ENCODE results near the gene DIP2A. TPM values are rescaled to one million over a fixed set of nuclear protein-coding genes. Genes with fewer than 3 reads are reported as not detected.

The DIP2A gene
- total and polyA plus RNA-seq, 2 experiments from 2014 or later, result 18.5 to 36.3 TPM

DNA sequence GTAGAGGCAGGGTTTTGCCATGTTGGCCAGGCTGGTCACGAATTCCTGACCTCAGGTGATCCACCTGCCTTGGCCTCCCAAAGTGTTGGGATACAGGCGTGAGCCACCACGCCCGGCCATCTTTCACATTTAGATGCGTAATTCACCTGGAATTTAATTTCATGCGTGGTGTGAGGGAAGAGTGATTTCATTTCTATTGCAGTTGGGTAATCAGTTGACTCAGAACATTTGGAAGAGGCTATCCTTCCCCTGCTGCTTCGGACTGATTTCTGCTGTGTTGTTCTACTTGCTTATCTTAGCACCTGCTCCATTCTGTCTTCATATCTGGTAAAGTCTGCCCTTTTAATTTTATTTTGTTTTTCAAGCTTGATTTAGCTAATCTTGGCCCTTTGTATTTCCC lies 19.1 kb downstream of the DIP2A start:
- no peak overlapping the region for H3K4me3 Mint-ChIP-seq
- Histone ChIP-seq H3K4me3 (no peak overlapping the region), H3K79me2 (replicated peaks; ENCODE audit: insufficient read depth) (peaks cover 15% of the 10 kb centered on the region), H3K36me3 (ENCODE audit: insufficient read depth) (no peaks in the 10 kb centered on the region), H3K27me3 (ENCODE audit: insufficient read depth) (no peaks in the 10 kb centered on the region), H3K27ac (ENCODE audit: low read depth) (no peak overlapping the region), H3K9me2 (ENCODE audit: insufficient read depth) (no peaks in the 10 kb centered on the region), H3F3A (replicated peaks; ENCODE audit: low read depth) (no peaks in the 10 kb centered on the region), H3K4me2 (no peak overlapping the region), H4K20me1 (replicated peaks; ENCODE audit: insufficient read depth) (peaks cover 3% of the 10 kb centered on the region; the same call in 1 of the 2 replicates), H3K4me1 (ENCODE audit: insufficient read depth) (no peaks in the 10 kb centered on the region), H2AFZ (no peak overlapping the region)
- H3K27ac Mint-ChIP-seq, result no peak overlapping the region
- TF ChIP-seq EZH2 (IDR thresholded peaks at IDR 0.05; ENCODE audit: low read depth, unreplicated experiment) (no peak), ZNF331 (CRISPR knock-in tag; IDR thresholded peaks at IDR 0.05; ENCODE audit: low read depth) (no peak), JUNB (IDR thresholded peaks at IDR 0.05; ENCODE audit: unreplicated experiment) (no peak), ZNF114 (CRISPR knock-in tag; IDR thresholded peaks at IDR 0.05) (no peak), CREB1 (CRISPR knock-in tag; IDR thresholded peaks at IDR 0.05; ENCODE audit: low read depth) (no peak), CTCF (conservative IDR thresholded peaks at IDR 0.05; ENCODE audit: low read depth in 2 of 2) (no peak), NANOG (IDR thresholded peaks at IDR 0.05; ENCODE audit: borderline replicate concordance) (no peak), POLR2AphosphoS5 (IDR thresholded peaks at IDR 0.05; ENCODE audit: low read depth) (no peak), STAT1 (IDR thresholded peaks at IDR 0.05; ENCODE audit: unreplicated experiment) (no peak), EZH2phosphoT487 (IDR thresholded peaks at IDR 0.05; ENCODE audit: unreplicated experiment) (no peak)
- TF ChIP-seq, protein P1, sequence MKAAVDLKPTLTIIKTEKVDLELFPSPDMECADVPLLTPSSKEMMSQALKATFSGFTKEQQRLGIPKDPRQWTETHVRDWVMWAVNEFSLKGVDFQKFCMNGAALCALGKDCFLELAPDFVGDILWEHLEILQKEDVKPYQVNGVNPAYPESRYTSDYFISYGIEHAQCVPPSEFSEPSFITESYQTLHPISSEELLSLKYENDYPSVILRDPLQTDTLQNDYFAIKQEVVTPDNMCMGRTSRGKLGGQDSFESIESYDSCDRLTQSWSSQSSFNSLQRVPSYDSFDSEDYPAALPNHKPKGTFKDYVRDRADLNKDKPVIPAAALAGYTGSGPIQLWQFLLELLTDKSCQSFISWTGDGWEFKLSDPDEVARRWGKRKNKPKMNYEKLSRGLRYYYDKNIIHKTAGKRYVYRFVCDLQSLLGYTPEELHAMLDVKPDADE (IDR thresholded peaks at IDR 0.05), result no peak
- TF ChIP-seq, protein P2, sequence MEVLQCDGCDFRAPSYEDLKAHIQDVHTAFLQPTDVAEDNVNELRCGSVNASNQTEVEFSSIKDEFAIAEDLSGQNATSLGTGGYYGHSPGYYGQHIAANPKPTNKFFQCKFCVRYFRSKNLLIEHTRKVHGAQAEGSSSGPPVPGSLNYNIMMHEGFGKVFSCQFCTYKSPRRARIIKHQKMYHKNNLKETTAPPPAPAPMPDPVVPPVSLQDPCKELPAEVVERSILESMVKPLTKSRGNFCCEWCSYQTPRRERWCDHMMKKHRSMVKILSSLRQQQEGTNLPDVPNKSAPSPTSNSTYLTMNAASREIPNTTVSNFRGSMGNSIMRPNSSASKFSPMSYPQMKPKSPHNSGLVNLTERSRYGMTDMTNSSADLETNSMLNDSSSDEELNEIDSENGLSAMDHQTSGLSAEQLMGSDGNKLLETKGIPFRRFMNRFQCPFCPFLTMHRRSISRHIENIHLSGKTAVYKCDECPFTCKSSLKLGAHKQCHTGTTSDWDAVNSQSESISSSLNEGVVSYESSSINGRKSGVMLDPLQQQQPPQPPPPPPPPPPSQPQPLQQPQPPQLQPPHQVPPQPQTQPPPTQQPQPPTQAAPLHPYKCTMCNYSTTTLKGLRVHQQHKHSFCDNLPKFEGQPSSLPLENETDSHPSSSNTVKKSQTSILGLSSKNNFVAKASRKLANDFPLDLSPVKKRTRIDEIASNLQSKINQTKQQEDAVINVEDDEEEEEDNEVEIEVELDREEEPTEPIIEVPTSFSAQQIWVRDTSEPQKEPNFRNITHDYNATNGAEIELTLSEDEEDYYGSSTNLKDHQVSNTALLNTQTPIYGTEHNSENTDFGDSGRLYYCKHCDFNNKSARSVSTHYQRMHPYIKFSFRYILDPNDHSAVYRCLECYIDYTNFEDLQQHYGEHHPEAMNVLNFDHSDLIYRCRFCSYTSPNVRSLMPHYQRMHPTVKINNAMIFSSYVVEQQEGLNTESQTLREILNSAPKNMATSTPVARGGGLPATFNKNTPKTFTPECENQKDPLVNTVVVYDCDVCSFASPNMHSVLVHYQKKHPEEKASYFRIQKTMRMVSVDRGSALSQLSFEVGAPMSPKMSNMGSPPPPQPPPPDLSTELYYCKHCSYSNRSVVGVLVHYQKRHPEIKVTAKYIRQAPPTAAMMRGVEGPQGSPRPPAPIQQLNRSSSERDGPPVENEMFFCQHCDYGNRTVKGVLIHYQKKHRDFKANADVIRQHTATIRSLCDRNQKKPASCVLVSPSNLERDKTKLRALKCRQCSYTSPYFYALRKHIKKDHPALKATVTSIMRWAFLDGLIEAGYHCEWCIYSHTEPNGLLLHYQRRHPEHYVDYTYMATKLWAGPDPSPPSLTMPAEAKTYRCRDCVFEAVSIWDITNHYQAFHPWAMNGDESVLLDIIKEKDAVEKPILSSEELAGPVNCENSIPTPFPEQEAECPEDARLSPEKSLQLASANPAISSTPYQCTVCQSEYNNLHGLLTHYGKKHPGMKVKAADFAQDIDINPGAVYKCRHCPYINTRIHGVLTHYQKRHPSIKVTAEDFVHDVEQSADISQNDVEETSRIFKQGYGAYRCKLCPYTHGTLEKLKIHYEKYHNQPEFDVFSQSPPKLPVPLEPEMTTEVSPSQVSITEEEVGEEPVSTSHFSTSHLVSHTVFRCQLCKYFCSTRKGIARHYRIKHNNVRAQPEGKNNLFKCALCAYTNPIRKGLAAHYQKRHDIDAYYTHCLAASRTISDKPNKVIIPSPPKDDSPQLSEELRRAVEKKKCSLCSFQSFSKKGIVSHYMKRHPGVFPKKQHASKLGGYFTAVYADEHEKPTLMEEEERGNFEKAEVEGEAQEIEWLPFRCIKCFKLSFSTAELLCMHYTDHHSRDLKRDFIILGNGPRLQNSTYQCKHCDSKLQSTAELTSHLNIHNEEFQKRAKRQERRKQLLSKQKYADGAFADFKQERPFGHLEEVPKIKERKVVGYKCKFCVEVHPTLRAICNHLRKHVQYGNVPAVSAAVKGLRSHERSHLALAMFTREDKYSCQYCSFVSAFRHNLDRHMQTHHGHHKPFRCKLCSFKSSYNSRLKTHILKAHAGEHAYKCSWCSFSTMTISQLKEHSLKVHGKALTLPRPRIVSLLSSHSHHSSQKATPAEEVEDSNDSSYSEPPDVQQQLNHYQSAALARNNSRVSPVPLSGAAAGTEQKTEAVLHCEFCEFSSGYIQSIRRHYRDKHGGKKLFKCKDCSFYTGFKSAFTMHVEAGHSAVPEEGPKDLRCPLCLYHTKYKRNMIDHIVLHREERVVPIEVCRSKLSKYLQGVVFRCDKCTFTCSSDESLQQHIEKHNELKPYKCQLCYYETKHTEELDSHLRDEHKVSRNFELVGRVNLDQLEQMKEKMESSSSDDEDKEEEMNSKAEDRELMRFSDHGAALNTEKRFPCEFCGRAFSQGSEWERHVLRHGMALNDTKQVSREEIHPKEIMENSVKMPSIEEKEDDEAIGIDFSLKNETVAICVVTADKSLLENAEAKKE (CRISPR knock-in tag; IDR thresholded peaks at IDR 0.05), result no peak
- TF ChIP-seq, protein P3, sequence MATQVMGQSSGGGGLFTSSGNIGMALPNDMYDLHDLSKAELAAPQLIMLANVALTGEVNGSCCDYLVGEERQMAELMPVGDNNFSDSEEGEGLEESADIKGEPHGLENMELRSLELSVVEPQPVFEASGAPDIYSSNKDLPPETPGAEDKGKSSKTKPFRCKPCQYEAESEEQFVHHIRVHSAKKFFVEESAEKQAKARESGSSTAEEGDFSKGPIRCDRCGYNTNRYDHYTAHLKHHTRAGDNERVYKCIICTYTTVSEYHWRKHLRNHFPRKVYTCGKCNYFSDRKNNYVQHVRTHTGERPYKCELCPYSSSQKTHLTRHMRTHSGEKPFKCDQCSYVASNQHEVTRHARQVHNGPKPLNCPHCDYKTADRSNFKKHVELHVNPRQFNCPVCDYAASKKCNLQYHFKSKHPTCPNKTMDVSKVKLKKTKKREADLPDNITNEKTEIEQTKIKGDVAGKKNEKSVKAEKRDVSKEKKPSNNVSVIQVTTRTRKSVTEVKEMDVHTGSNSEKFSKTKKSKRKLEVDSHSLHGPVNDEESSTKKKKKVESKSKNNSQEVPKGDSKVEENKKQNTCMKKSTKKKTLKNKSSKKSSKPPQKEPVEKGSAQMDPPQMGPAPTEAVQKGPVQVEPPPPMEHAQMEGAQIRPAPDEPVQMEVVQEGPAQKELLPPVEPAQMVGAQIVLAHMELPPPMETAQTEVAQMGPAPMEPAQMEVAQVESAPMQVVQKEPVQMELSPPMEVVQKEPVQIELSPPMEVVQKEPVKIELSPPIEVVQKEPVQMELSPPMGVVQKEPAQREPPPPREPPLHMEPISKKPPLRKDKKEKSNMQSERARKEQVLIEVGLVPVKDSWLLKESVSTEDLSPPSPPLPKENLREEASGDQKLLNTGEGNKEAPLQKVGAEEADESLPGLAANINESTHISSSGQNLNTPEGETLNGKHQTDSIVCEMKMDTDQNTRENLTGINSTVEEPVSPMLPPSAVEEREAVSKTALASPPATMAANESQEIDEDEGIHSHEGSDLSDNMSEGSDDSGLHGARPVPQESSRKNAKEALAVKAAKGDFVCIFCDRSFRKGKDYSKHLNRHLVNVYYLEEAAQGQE (IDR thresholded peaks at IDR 0.05; ENCODE audit: unreplicated experiment), result no peak
- no peaks in the 10 kb centered on the region for H3K9me3 Mint-ChIP-seq
- H3K36me3 Mint-ChIP-seq (ENCODE audit: low read depth), result no peaks in the 10 kb centered on the region; the same call in 1 of the 3 replicates
- DNase-seq (ENCODE audit: low spot score) (no peak), ATAC-seq (no peak)
- peaks cover 2% of the 10 kb centered on the region for H3K27me3 Mint-ChIP-seq (ENCODE audit: insufficient read depth, low read depth, poor library complexity)
- no peaks in the 10 kb centered on the region; the same call in 2 of the 3 replicates for H3K4me1 Mint-ChIP-seq

Measured in GM23338 (cell line).